ENCODE results near the gene TMEM272. TPM values are rescaled to one million over a fixed set of nuclear protein-coding genes. Genes with fewer than 3 reads are reported as not detected.
A peak's percentile ranks its signal among the peaks of the same experiment; 100 is the strongest.

TMEM272 gene
- total and polyA plus RNA-seq, 2 of the 13 experiments (the other 11 are each of a cell fraction or from before 2014, with no cell fraction given): 0.37 to 0.62 TPM

DNA sequence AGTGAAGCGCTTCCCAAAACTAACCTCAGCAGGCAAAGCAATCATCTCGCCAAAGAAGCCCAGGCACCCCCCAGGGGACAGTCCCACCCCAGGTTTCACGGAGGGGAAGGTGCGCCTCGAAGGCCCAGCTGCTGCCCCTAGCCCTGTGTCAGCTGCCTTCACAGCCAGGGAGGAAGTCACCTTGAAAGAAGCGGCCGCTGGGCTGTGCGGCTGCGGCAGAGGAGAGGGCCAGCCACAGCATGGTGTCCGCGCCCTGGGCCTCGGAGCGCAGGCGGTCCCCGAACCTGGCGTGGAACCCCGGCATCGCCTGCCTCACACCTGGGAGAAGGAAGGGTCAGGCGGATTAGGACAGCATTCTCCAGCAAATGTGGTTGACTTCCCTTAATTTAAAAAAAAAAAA lies 76.0 kb downstream of the TMEM272 start:
- no peak overlapping the region for H3K4me2 ChIP-seq (ENCODE audit: low read depth, low read length)
- intact Hi-C loops (cut with micrococcal nuclease; ENCODE audit: unreplicated experiment): no loop called here
- H3K9me3 ChIP-seq (ENCODE audit: low read length): no peaks in the 10 kb centered on the region
- WGBS (ENCODE audit: low lambda C conversion rate): 93% methylated on average over 12 of the region's 19 CpGs
- H3K4me1 ChIP-seq (ENCODE audit: insufficient read depth, low read length): peaks cover 35% of the 10 kb centered on the region
- no peak overlapping the region for H3K4me3 ChIP-seq (replicated peaks in 1 of 3; ENCODE audit: insufficient read depth in 1 of 3, low read depth in 2 of 3, low read length in 3 of 3)
- DNase-seq (ENCODE audit: low spot score) (no peak), ATAC-seq (no peak), FAIRE-seq (no peak)
- TF ChIP-seq, protein P1, sequence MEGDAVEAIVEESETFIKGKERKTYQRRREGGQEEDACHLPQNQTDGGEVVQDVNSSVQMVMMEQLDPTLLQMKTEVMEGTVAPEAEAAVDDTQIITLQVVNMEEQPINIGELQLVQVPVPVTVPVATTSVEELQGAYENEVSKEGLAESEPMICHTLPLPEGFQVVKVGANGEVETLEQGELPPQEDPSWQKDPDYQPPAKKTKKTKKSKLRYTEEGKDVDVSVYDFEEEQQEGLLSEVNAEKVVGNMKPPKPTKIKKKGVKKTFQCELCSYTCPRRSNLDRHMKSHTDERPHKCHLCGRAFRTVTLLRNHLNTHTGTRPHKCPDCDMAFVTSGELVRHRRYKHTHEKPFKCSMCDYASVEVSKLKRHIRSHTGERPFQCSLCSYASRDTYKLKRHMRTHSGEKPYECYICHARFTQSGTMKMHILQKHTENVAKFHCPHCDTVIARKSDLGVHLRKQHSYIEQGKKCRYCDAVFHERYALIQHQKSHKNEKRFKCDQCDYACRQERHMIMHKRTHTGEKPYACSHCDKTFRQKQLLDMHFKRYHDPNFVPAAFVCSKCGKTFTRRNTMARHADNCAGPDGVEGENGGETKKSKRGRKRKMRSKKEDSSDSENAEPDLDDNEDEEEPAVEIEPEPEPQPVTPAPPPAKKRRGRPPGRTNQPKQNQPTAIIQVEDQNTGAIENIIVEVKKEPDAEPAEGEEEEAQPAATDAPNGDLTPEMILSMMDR (CRISPR knock-in tag; IDR thresholded peaks at IDR 0.05): no peak
- TF ChIP-seq NFRKB (IDR thresholded peaks at IDR 0.05) (no peak), RBM22 (optimal IDR thresholded peaks at IDR 0.05; ENCODE audit: low read length) (peak; percentile 49), AGO2 (optimal IDR thresholded peaks at IDR 0.05; ENCODE audit: low read depth, low read length) (peak; percentile 93)
- in situ Hi-C loops (cut with HindIII; ENCODE audit: extremely low pct_ligation_motif_present, low pct_unique_long_range_greater_than_20kb): no loop called here
- ChIA-PET CTCF (ENCODE audit: low intra/inter-chr PET ratio, low total read pairs) (no interaction called here), POLR2A (no interaction called here)
- no peak overlapping the region for H2AFZ ChIP-seq (ENCODE audit: low read length)
- H3K79me2 ChIP-seq (ENCODE audit: insufficient read depth, low read length): no peaks in the 10 kb centered on the region
- H3K27ac ChIP-seq (ENCODE audit: extremely low read length, insufficient read depth, low read length): no peak overlapping the region
- H3K27me3 ChIP-seq (ENCODE audit: control insufficient read depth in 1 of 2, insufficient read depth in 2 of 2, low read length in 2 of 2): no peaks in the 10 kb centered on the region
- no peak overlapping the region for H3K9ac ChIP-seq (ENCODE audit: insufficient read depth, low read depth, low read length)
- peaks cover 3 to 14% of the 10 kb centered on the region in 2 experiments; a peak in 3 of 5 replicates for H3K36me3 ChIP-seq (replicated peaks in 1 of 2; ENCODE audit: control insufficient read depth in 1 of 2, insufficient read depth in 2 of 2, low read length in 2 of 2)
- no peaks in the 10 kb centered on the region for H4K20me1 ChIP-seq (ENCODE audit: insufficient read depth, low read length)
- BruUV-seq (replicated peaks): no TSS peak

DNA sequence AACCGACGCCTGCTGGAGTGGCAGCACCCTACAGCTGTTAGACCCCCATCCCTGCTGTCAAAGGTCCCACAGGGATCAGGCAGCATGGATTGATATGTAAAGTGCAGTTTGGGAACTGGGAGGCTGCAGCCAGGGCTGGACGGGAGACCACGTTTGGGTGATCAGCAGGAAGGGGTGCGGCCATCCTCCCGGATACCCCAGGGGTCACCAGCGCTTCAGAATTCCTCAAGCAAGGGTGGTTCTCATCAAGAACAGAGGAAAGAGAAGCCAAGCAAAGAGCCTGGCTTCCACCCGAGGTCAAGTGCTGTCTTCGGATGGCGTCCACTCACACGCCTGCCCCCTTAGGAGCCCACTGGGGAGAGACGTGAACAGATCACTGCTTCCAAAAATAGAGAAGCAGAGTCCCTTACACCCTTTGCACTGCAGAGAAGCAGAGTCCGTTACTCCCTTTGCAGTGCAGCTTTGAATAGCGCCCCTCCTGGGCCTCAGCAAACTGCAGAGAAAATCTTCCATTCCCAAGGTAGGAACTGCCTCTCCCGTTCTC lies 76.5 kb downstream of the TMEM272 start:
- H3K79me2 ChIP-seq (ENCODE audit: insufficient read depth, low read length): no peaks in the 10 kb centered on the region
- no peak for ATAC-seq
- no peak for FAIRE-seq
- no peaks in the 10 kb centered on the region for H4K20me1 ChIP-seq (ENCODE audit: insufficient read depth, low read length)
- TF ChIP-seq NFRKB (IDR thresholded peaks at IDR 0.05) (no peak), RBM22 (optimal IDR thresholded peaks at IDR 0.05; ENCODE audit: low read length) (peak; percentile 13), ZNF768 (CRISPR knock-in tag; IDR thresholded peaks at IDR 0.05) (0 out of 2 replicates have a peak, but pooled peaks have one; percentile 22), ZNF34 (CRISPR knock-in tag; IDR thresholded peaks at IDR 0.05; ENCODE audit: borderline replicate concordance) (no peak), ZNF737 (CRISPR knock-in tag; IDR thresholded peaks at IDR 0.05; ENCODE audit: borderline replicate concordance) (no peak), POLR2G (IDR thresholded peaks at IDR 0.05; ENCODE audit: low read depth, low read length) (peak; percentile 36; the same call in 1 of the 2 replicates)
- TF ChIP-seq, protein P1 (CRISPR knock-in tag; IDR thresholded peaks at IDR 0.05): 0 out of 2 replicates have a peak, but pooled peaks have one; percentile 5
- 93% methylated on average over 15 of the region's 15 CpGs for WGBS (ENCODE audit: low lambda C conversion rate)
- no peaks in the 10 kb centered on the region for H3K9me3 ChIP-seq (ENCODE audit: low read length)
- no TSS peak for BruUV-seq (replicated peaks)
- H3K4me2 ChIP-seq (ENCODE audit: low read depth, low read length): no peak overlapping the region
- H3K27ac ChIP-seq (ENCODE audit: extremely low read length, insufficient read depth, low read length): no peak overlapping the region
- H3K4me3 ChIP-seq (replicated peaks in 1 of 3; ENCODE audit: insufficient read depth in 1 of 3, low read depth in 2 of 3, low read length in 3 of 3): no peak overlapping the region
- peaks cover 3 to 14% of the 10 kb centered on the region in 2 experiments; a peak in 3 of 5 replicates for H3K36me3 ChIP-seq (replicated peaks in 1 of 2; ENCODE audit: control insufficient read depth in 1 of 2, insufficient read depth in 2 of 2, low read length in 2 of 2)
- no peak overlapping the region for H3K9ac ChIP-seq (ENCODE audit: insufficient read depth, low read depth, low read length)
- no peak for DNase-seq (ENCODE audit: low spot score)
- intact Hi-C loops (cut with micrococcal nuclease; ENCODE audit: unreplicated experiment): no loop called here
- H2AFZ ChIP-seq (ENCODE audit: low read length): no peak overlapping the region
- no peaks in the 10 kb centered on the region for H3K27me3 ChIP-seq (ENCODE audit: control insufficient read depth in 1 of 2, insufficient read depth in 2 of 2, low read length in 2 of 2)
- CTCF ChIA-PET (ENCODE audit: low intra/inter-chr PET ratio, low total read pairs): no interaction called here
- POLR2A ChIA-PET: no interaction called here
- in situ Hi-C loops (cut with HindIII; ENCODE audit: extremely low pct_ligation_motif_present, low pct_unique_long_range_greater_than_20kb): no loop called here
- peaks cover 40% of the 10 kb centered on the region for H3K4me1 ChIP-seq (ENCODE audit: insufficient read depth, low read length)

Measured in HepG2 (cell line).